Urinary bladder (tissue), 4 donors: ENCODE results near the gene GOLGA1. TPM values are rescaled to one million over a fixed set of nuclear protein-coding genes. Genes with fewer than 3 reads are reported as not detected.
"Not testable (repeated sequence)": the region's sequence is repeated elsewhere in the genome, so short reads cannot be mapped to it uniquely, and the experiment has no call there.

Experiments
- DNase-seq: peaks from one replicate; pipeline ENCODE4 v3.0.0-alpha.2; 2015; ENCODE audit errors: extremely low spot score
- H3K27ac ChIP-seq: one replicate; pipeline ENCODE4 v1.5.1; 2013; ENCODE audit warnings: low read depth, mild to moderate bottlenecking, moderate library complexity
- H3K36me3 ChIP-seq: one replicate; pipeline ENCODE4 v1.6.1; 2013; ENCODE audit warnings: mild to moderate bottlenecking, moderate library complexity; ENCODE audit not compliant: insufficient read depth
- H3K4me1 ChIP-seq: one replicate; pipeline ENCODE4 v1.6.1; 2013; ENCODE audit warnings: mild to moderate bottlenecking, moderate library complexity; ENCODE audit not compliant: insufficient read depth
- H3K4me3 ChIP-seq: one replicate; pipeline ENCODE4 v1.5.1; 2013; ENCODE audit warnings: low read depth, low read length
- WGBS: extraction: QIAGEN DNeasy Blood & Tissue Kit; methylation state at CpG from one replicate; pipeline ENCODE4 v1.1.7; 2013; 5-methylcytosine and 5-hydroxymethylcytosine counted together
- polyA plus RNA-seq: library from polyadenylated mRNA; stranded (reverse); fragments of 200-250 nt; gene quantifications from one replicate; pipeline ENCODE4 v1.2.3, GENCODE V29; 2013
- total RNA-seq: library from RNA; depleted of rRNA; stranded (reverse); fragments of >200 nt; gene quantifications from one replicate; pipeline ENCODE4 v1.2.3, GENCODE V29; 2014
- donor health status: healthy with polysubstance abuse.
- donor health status: healthy.

The GOLGA1 gene, protein sequence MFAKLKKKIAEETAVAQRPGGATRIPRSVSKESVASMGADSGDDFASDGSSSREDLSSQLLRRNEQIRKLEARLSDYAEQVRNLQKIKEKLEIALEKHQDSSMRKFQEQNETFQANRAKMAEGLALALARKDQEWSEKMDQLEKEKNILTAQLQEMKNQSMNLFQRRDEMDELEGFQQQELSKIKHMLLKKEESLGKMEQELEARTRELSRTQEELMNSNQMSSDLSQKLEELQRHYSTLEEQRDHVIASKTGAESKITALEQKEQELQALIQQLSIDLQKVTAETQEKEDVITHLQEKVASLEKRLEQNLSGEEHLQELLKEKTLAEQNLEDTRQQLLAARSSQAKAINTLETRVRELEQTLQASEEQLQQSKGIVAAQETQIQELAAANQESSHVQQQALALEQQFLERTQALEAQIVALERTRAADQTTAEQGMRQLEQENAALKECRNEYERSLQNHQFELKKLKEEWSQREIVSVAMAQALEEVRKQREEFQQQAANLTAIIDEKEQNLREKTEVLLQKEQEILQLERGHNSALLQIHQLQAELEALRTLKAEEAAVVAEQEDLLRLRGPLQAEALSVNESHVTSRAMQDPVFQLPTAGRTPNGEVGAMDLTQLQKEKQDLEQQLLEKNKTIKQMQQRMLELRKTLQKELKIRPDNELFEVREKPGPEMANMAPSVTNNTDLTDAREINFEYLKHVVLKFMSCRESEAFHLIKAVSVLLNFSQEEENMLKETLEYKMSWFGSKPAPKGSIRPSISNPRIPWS
- total RNA-seq (17.7 TPM), polyA plus RNA-seq (14.2 TPM)

DNA sequence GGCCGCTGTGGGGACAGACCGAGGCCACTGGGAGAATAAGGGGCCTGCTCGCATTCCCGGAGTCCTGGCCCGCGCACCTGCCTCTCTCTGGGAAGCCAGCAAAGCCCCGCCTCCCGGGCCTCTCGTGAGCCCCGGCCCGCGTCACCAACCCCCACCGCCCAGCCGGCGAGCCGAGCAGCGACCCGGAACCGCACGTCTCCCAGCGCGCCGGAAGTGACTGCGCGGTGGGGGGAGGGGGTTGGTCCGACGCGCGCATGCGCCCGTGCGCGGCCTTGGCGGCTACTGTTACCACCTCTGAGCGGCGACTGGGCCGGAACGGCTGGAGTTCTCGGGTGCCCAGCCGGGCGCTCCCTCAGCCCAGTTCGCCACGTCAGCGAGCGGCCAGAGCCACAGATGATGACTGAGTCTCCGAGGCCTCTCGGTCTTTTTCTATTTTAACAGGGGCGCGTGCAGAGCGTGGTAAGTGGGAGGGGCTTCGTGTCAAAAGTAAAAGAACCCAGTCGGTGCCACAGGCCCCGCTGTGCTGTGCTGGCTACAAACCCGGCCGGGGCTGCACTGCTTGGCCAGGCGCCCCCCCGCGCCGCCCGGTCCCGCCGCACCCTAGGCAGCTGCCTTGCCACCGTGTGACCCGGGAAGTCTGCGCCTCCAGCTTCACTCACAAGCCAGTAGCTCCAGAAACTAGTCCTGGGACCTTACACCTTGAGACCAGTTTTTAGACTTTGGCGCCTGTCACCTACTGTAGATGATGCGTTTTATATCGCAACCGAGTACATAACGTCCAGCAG lies at the start of gene GOLGA1:
Gene GOLGA1 (minus strand): TSS at position 190 of the 785 bp plus-strand sequence. CDS start 2,372 bp downstream, outside the sequence.
- WGBS, result under 1% methylated on average over 70 of the region's 70 CpGs
- Histone ChIP-seq H3K27ac (peak within 1 kb of the TSS; percentile 94), H3K36me3 (no peaks in the 10 kb centered on the region), H3K4me1 (peaks cover 2% of the 10 kb centered on the region), H3K4me3 (peak within 1 kb of the TSS; percentile 82)
- DNase-seq, result peak; percentile 76

DNA sequence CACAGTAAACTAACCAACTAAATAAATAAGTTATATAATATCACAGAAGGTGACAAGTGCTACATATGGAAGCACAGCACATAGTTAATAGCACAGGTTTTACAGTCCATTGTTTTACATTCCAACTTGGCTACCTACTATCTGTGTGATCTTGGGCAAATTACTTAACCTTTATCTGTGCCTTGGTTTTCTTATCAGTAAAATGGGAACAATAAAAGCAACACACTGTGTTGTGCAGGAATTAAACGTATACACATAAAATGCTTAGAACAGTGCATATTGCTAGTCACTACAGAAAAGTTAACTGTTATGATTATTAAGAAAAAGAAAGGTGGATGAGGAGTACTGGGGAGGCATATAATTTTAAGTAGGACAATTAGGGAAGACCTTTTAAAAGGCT lies 42.8 kb upstream of the GOLGA1 start:
- no peak overlapping the region for H3K4me3 ChIP-seq
- 86% methylated on average over 1 of the region's 1 CpG for WGBS
- DNase-seq, result no peak
- H3K27ac ChIP-seq, result no peak overlapping the region
- H3K36me3 ChIP-seq, result no peaks in the 10 kb centered on the region
- H3K4me1 ChIP-seq, result no peaks in the 10 kb centered on the region

DNA sequence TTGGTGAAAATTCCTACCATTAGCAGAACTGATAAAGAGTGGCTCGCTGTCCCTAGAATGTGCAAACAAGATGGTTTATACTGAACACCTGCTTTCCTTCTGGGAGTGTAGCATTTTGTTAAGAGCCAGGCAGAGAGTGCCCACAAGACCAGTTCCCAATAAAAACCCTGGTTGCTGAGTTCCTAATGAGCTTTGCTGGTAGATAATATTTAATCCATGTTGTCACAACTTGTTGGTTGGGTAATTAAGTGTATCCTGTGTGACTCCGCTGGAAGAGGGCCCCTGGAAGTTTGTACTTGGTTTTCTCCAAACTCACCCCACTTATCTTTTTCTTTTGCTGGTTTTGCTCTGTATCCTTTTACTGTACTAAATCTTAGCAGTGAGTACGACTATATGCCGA lies 39.5 kb upstream of the GOLGA1 start:
- no peak overlapping the region for H3K27ac ChIP-seq
- no peaks in the 10 kb centered on the region for H3K4me1 ChIP-seq
- DNase-seq, result no peak
- H3K36me3 ChIP-seq, result no peaks in the 10 kb centered on the region
- 89% methylated on average over 4 of the region's 4 CpGs for WGBS
- no peak overlapping the region for H3K4me3 ChIP-seq

DNA sequence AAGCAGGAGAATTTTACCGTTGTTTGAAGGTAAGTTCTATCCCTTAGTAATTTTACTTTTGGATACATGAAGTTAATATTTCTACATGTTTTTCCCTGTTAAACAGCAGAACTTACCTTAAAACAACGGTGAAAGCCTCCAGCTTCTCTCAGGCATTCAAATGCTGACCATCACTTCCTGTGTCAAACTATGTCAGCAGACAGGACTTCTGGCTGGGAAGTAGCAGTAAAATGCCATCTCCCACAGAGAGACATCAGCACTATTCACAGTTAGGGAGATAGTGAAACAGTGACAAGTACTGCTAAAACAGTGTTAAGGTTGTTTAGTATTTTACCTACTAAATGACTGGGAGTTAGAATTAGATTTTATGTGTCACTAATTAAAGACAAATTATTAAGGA lies 34.2 kb upstream of the GOLGA1 start:
- H3K36me3 ChIP-seq, result no peaks in the 10 kb centered on the region
- H3K4me1 ChIP-seq, result no peaks in the 10 kb centered on the region
- no peak overlapping the region for H3K4me3 ChIP-seq
- 52% methylated on average over 2 of the region's 2 CpGs for WGBS
- no peak overlapping the region for H3K27ac ChIP-seq
- no peak for DNase-seq

DNA sequence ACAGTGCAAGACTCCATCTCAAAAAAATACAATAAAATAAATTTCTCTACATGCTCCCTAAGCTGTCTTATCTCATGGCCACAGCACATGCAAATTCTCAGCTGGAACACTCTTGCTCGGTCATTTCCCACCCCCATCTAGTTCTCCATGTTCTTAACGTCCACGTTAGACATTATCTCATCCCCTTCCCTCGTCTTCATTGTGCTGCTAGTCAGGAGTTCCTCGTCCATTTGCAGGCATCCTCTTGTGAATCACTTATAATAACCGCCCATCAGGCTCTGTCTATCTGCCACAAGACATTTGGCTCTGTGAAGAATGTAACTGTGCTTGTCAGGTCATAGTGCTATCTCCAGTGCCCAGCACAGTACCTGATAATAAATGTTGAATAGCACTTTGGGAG lies 32.9 kb upstream of the GOLGA1 start:
- no peak for DNase-seq
- no peaks in the 10 kb centered on the region for H3K4me1 ChIP-seq
- H3K27ac ChIP-seq, result no peak overlapping the region
- no peaks in the 10 kb centered on the region for H3K36me3 ChIP-seq
- WGBS, result 94% methylated on average over 6 of the region's 6 CpGs
- no peak overlapping the region for H3K4me3 ChIP-seq

DNA sequence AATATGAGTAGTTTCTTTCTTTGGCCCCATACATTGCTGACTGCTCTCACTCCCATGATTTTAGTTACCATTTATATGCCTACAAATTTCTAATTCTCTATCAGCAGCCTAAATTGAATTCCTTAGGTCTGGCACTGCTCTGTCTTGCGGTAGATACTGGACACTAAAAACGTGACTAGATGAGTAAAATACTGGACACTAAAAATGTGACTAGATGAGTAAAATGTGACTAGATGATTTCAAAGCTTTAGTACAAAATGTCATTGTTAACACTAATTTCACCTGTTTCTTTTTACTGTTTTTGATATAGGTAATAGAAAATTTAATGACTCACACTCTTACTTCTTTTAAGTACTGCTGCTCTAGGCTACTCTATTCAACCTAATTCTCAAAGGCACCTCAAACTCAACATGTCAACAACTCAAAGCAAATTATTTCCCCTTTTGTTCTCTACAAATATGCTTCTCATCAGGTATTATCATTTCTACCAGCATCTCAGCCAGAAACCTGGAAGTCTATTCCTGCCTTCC lies 31.4 kb upstream of the GOLGA1 start:
- 95% methylated on average over 2 of the region's 2 CpGs for WGBS
- Histone ChIP-seq H3K27ac (no peak overlapping the region), H3K4me1 (no peaks in the 10 kb centered on the region), H3K36me3 (no peaks in the 10 kb centered on the region), H3K4me3 (no peak overlapping the region)
- no peak for DNase-seq

DNA sequence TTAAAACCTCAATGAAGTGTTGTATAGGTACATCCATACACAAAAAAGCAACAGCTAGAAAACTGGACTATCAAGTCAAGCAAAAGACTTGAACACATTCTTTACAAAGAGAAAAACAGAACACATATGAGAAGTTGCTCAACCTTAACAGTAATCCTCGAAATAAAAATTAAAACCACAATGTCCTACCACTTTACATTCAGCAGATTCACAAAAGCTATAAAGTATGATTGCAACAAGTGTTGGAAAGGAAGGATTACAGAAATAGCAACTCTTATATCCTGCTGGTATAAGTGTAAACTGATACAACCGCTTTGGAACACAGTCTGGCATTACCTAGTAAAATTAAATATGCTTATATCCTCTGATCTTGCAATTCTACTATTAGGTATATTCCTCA lies 28.5 kb upstream of the GOLGA1 start:
- Histone ChIP-seq H3K4me3 (no peak overlapping the region), H3K4me1 (no peaks in the 10 kb centered on the region), H3K36me3 (no peaks in the 10 kb centered on the region), H3K27ac (no peak overlapping the region)
- no peak for DNase-seq
- WGBS, result 75% methylated on average over 2 of the region's 2 CpGs

DNA sequence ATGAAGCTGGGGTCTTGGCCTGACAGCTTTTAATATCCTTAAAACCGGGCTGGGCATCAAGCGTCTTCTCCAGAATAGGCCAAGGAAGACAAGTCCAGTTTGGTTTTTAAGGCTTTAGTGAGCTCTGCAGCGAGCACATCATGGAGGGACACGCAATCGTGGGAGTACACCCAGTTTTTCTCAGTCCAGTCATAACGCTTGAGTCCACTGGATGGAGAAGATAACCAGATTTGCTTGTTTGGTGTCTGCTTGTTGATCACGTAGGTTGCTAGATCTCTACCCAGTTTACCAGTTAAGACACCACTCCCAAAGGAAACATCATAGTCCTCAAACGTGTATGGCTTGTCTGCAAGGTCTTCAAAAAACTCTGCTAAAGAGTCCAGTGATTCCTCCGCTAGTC lies 27.4 kb upstream of the GOLGA1 start:
- WGBS, result 95% methylated on average over 9 of the region's 9 CpGs
- Histone ChIP-seq H3K27ac (no peak overlapping the region), H3K36me3 (no peaks in the 10 kb centered on the region), H3K4me3 (no peak overlapping the region), H3K4me1 (no peaks in the 10 kb centered on the region)
- no peak for DNase-seq

DNA sequence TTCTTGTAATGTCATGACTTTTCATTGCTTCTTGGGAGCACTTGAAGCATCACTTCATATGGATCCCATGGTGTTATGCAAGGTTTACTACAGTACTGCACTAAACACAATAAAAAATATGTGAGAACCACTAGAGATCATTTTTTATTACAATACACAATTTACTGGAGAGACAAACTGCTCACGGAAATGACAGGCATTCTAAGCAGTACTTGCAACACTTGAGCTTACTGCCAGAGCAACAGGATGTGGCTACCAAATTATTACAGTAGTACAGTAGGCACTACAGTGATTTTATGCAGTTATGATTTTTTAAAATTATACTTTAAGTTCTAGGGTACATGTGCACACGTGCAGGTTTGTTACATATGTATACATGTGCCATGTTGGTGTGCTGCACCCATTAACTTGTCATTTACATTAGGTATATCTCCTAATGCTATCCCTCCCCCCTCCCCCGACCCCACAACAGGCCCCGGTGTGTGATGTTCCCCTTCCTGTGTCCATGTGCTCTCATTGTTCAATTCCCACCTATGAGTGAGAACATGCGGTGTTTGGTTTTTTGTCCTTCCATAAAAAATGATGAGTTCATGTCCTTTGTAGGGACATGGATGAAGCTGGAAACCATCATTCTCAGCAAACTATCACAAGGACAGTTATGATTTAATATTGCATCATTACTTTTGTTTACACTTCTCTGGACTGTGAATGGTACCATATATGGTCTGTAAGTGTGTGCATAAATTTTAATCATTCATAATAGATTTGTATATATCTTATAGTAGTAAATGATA lies 25.1 kb upstream of the GOLGA1 start:
- 62% methylated on average over 5 of the region's 5 CpGs for WGBS
- H3K4me1 ChIP-seq, result not testable (repeated sequence)

DNA sequence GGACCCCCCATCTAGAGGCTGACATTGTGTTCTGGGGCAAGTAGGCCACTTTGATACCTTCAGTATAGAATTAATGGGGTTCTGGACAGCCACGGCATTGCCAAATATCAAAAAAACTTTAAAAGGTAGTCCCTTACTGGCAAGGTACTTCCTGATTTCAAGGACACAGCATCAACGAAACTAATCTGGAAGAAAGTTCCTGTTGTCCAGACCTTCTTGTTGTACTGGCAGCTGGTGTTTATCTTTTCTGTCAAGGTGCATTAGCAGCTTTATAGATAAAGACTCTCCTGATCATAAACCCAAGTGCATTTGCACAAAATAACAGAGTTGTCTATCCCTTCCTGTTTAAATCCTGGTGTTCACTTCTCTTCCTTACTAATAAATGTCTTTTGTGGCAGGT lies 23.7 kb upstream of the GOLGA1 start:
- no peak overlapping the region for H3K4me3 ChIP-seq
- no peak overlapping the region for H3K27ac ChIP-seq
- 29% methylated on average over 2 of the region's 2 CpGs for WGBS

More for the DNA sequence above, 25.1 kb upstream of the GOLGA1 start:
- H3K4me3 ChIP-seq, H3K36me3 ChIP-seq, H3K27ac ChIP-seq, DNase-seq: not testable (repeated sequence)

DNA sequence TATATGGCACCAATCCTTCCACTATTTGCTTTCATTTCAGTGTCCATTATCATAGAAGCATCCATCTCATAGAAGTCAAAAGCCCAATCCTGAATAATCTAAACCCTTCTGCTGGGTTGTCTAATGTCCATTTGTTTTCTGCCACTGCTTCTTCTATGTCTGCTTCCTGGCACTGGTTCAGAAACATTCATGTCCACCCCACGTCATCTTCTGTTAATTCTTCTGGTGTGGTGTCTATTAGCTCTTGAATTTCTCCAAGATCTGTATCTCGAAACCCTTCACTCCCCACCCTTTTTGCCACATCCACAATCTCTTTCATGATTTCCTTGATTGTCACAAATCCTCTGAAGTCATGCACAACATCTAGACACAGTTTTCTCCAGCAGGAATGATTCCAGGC lies 23.2 kb upstream of the GOLGA1 start:
- no peak overlapping the region for H3K4me3 ChIP-seq

More for the DNA sequence above, 23.7 kb upstream of the GOLGA1 start:
- DNase-seq, result no peak
- H3K36me3 ChIP-seq, result no peaks in the 10 kb centered on the region
- H3K4me1 ChIP-seq, result no peaks in the 10 kb centered on the region

DNA sequence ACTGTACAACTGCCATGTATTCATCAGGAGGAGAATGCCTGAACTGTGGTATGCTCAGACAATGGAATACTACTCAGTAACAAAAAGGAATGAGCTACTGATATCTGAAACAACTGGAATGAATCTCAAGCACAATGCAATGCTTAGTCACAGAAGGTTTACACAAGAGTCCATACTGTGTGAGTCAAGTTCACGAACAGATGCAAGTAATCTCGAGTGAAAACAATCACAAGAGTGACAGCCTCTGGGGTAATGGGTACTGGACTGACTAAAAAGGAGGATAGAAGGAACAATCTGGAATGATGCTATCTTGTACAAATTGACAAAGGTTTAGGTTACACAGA lies 19.5 kb upstream of the GOLGA1 start:
- no peak for DNase-seq
- H3K36me3 ChIP-seq, result no peaks in the 10 kb centered on the region
- no peak overlapping the region for H3K27ac ChIP-seq
- H3K4me3 ChIP-seq, result no peak overlapping the region
- WGBS, result 91% methylated on average over 2 of the region's 2 CpGs
- H3K4me1 ChIP-seq, result no peaks in the 10 kb centered on the region

More for the DNA sequence above, 23.2 kb upstream of the GOLGA1 start:
- no peak for DNase-seq
- Histone ChIP-seq H3K4me1 (no peaks in the 10 kb centered on the region), H3K27ac (no peak overlapping the region), H3K36me3 (no peaks in the 10 kb centered on the region)
- 89% methylated on average over 2 of the region's 2 CpGs for WGBS
